HepG2 (cell line): ENCODE data around the gene CHN2. TPM values are rescaled to one million over a fixed set of nuclear protein-coding genes. Genes with fewer than 3 reads are reported as not detected.

Experiments used
- ATF1 ChIP-seq: IDR thresholded peaks from 2 replicates; pipeline ENCODE4 v1.6.1; 2016; ENCODE audit warnings: mild to moderate bottlenecking, control low read depth
- MIER3 ChIP-seq: IDR thresholded peaks from 2 replicates; pipeline ENCODE4 v1.6.1; 2016; ENCODE audit warnings: missing compliant biosample characterization, borderline replicate concordance
- NR2F1 ChIP-seq, 2 experiments: fragments of 450-650 bp in 1 of 2; formaldehyde crosslinking in 1 of 2; IDR thresholded peaks; 2 replicates each; pipeline versions ENCODE4 v1.5.0 to v1.6.1; 2016 to 2020; ENCODE audit warnings: mild to moderate bottlenecking in 1 of 2, missing compliant biosample characterization in 1 of 2, missing genetic modification reagents in 1 of 2, moderate library complexity in 1 of 2
- NR2F6 ChIP-seq, 2 experiments: IDR thresholded peaks; 2 replicates each; pipeline ENCODE4 v1.6.1; 2016; ENCODE audit warnings: antibody characterized with exemption in 1 of 2, mild to moderate bottlenecking in 1 of 2
- PATZ1 ChIP-seq: sonication (generic); formaldehyde crosslinking; IDR thresholded peaks from 2 replicates; pipeline ENCODE4 v1.4.0; 2020; ENCODE audit warnings: missing genetic modification reagents
- PPARG ChIP-seq: conservative IDR thresholded peaks from 2 replicates; pipeline ENCODE4 v1.6.1; 2016; ENCODE audit warnings: missing biosample characterization, missing genetic modification reagents
- SP5 ChIP-seq: IDR thresholded peaks from 2 replicates; pipeline ENCODE4 v1.6.1; 2016; ENCODE audit warnings: low read depth, borderline replicate concordance
- TOPORS ChIP-seq: sonication (generic); formaldehyde crosslinking; IDR thresholded peaks from 2 replicates; pipeline ENCODE4 v1.8.0; 2023; ENCODE audit warnings: mild to moderate bottlenecking, missing genetic modification reagents
- U2AF2 ChIP-seq: fragments of 200-400 bp; formaldehyde crosslinking; IDR thresholded peaks from 2 replicates; pipeline ENCODE4 v1.6.1; 2017; ENCODE audit warnings: low read depth, mild to moderate bottlenecking, low read length
- ZBTB26 ChIP-seq: IDR thresholded peaks from 2 replicates; pipeline ENCODE4 v1.6.1; 2016; ENCODE audit warnings: missing compliant biosample characterization, missing genetic modification reagents, borderline replicate concordance
- ZMYM3 ChIP-seq: sonication (generic); formaldehyde crosslinking; IDR thresholded peaks from 2 replicates; pipeline ENCODE4 v1.5.1; 2020; ENCODE audit warnings: mild to moderate bottlenecking, missing genetic modification reagents
- ZNF30 ChIP-seq: sonication (generic); formaldehyde crosslinking; IDR thresholded peaks from 2 replicates; pipeline ENCODE4 v1.5.0; 2020; ENCODE audit warnings: mild to moderate bottlenecking, missing genetic modification reagents
- ZNF644 ChIP-seq: IDR thresholded peaks from 2 replicates; pipeline ENCODE4 v1.6.1; 2016; ENCODE audit warnings: low read depth
- ZNF800 ChIP-seq: sonication (generic); formaldehyde crosslinking; IDR thresholded peaks from 2 replicates; pipeline ENCODE4 v1.4.0; 2020; ENCODE audit warnings: missing genetic modification reagents
- ZNF879 ChIP-seq: sonication (generic); formaldehyde crosslinking; IDR thresholded peaks from 2 replicates; pipeline ENCODE4 v1.8.1; 2023; ENCODE audit warnings: missing genetic modification reagents
- ZSCAN31 ChIP-seq: sonication (generic); formaldehyde crosslinking; IDR thresholded peaks from 2 replicates; pipeline ENCODE4 v1.5.0; 2020; ENCODE audit warnings: low read depth, mild to moderate bottlenecking, missing genetic modification reagents
- polyA plus RNA-seq, 8 experiments: library from polyadenylated mRNA; depleted of rRNA in 3 of 8; stranded (reverse) in 7 of 8; unstranded in 1 of 8; fragments of >200 nt; fragmentation: Illumina TruSeq in 4 of 8; extraction: Trizol in 4 of 8; gene quantifications; 2 replicates each; pipeline versions ENCODE4 v1.2.1 to v1.2.3, GENCODE V29; 2011 to 2016; ENCODE audit warnings: low read depth in 4 of 8, missing spikeins in 1 of 8, mixed read lengths in 1 of 8; ENCODE audit not compliant: insufficient read depth in 1 of 8
- total RNA-seq, 5 experiments: library from RNA; depleted of rRNA; stranded (reverse); fragments of >200 nt; fragmentation: Illumina TruSeq; extraction: Trizol; gene quantifications; 2 replicates each; pipeline ENCODE4 v1.2.3, GENCODE V29; 2016; ENCODE audit warnings: low read depth in 1 of 5
- TF ChIP-seq, protein P1 (sequence below): sonication (generic); formaldehyde crosslinking; IDR thresholded peaks from 2 replicates; pipeline ENCODE4 v1.5.1; 2020; ENCODE audit warnings: missing genetic modification reagents, mild to moderate bottlenecking, borderline replicate concordance
- TF ChIP-seq, protein P2 (sequence below): sonication (generic); formaldehyde crosslinking; IDR thresholded peaks from 2 replicates; pipeline ENCODE4 v1.8.0; 2022; ENCODE audit warnings: mild to moderate bottlenecking, missing genetic modification reagents, borderline replicate concordance
- TF ChIP-seq, protein P3 (sequence below): sonication (generic); formaldehyde crosslinking; IDR thresholded peaks from 2 replicates; pipeline ENCODE4 v1.4.0; 2020; ENCODE audit warnings: missing genetic modification reagents
- TF ChIP-seq, protein P4 (sequence below): sonication (generic); formaldehyde crosslinking; IDR thresholded peaks from 2 replicates; pipeline ENCODE4 v1.8.1; 2023; ENCODE audit warnings: mild to moderate bottlenecking, missing genetic modification reagents, borderline replicate concordance

Gene CHN2
- total and polyA plus RNA-seq, 2 of the 13 experiments (the other 11 are each of a cell fraction or from before 2014, with no cell fraction given), result 23.5 to 30.5 TPM

DNA sequence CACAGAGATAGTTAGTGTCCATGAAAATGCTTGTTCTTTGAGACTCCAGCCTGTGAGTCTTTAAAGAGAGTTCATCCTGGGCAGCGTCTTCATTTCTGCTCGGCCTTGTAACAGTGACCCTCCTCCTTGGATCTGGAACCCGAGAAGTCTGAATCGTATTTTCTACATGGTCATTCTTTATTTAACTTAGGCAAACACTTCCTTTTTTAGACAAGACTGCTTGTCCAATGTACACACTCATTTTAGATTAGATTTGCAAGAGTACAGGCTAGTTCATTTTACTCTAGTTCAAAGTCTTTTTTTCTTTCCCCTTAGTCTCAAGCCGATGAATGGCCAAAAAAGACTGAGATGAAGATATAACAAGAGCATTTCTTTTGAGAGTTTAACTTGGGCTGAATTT, 133.5 kb downstream of the CHN2 start (continued):
- no peak for TF ChIP-seq ZMYM3 (CRISPR knock-in tag)
- TF ChIP-seq PATZ1, result no peak
- no peak for TF ChIP-seq ZNF644 (CRISPR knock-in tag)
- TF ChIP-seq, protein P1, sequence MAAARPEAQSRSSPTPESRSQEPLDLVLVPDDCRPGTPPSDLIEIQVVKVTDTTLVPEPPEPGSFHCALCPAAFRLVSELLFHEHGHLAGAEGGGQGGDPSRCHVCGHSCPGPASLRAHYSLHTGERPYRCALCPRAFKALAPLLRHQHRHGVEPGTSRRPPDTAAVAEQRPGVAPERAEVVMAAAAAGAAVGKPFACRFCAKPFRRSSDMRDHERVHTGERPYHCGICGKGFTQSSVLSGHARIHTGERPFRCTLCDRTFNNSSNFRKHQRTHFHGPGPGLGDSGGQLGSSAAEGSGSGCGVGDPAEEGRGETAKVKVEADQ (CRISPR knock-in tag), result no peak
- TF ChIP-seq, protein P2, sequence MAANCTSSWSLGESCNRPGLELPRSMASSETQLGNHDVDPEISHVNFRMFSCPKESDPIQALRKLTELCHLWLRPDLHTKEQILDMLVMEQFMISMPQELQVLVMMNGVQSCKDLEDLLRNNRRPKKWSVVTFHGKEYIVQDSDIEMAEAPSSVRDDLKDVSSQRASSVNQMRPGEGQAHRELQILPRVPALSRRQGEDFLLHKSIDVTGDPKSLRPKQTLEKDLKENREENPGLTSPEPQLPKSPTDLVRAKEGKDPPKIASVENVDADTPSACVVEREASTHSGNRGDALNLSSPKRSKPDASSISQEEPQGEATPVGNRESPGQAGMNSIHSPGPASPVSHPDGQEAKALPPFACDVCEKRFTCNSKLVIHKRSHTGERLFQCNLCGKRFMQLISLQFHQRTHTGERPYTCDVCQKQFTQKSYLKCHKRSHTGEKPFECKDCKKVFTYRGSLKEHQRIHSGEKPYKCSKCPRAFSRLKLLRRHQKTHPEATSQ (CRISPR knock-in tag), result no peak
- 0 out of 2 replicates have a peak, but pooled peaks have one; percentile 28 for TF ChIP-seq ZBTB26 (CRISPR knock-in tag)
- no peak for TF ChIP-seq ZNF879
- TF ChIP-seq, protein P3, sequence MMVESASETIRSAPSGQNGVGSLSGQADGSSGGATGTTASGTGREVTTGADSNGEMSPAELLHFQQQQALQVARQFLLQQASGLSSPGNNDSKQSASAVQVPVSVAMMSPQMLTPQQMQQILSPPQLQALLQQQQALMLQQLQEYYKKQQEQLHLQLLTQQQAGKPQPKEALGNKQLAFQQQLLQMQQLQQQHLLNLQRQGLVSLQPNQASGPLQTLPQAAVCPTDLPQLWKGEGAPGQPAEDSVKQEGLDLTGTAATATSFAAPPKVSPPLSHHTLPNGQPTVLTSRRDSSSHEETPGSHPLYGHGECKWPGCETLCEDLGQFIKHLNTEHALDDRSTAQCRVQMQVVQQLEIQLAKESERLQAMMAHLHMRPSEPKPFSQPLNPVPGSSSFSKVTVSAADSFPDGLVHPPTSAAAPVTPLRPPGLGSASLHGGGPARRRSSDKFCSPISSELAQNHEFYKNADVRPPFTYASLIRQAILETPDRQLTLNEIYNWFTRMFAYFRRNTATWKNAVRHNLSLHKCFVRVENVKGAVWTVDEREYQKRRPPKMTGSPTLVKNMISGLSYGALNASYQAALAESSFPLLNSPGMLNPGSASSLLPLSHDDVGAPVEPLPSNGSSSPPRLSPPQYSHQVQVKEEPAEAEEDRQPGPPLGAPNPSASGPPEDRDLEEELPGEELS (CRISPR knock-in tag), result peak; percentile 46
- TF ChIP-seq NR2F1 (CRISPR knock-in tag; IDR thresholded peaks at IDR 0.05), result no peak
- no peak for TF ChIP-seq TOPORS (CRISPR knock-in tag)
- TF ChIP-seq MIER3 (CRISPR knock-in tag), result no peak
- TF ChIP-seq PPARG (CRISPR knock-in tag), result peak; percentile 38; the same call in 1 of the 2 replicates
- no peak for TF ChIP-seq ZNF30 (CRISPR knock-in tag)
- TF ChIP-seq ZSCAN31, result no peak
- TF ChIP-seq, protein P4, sequence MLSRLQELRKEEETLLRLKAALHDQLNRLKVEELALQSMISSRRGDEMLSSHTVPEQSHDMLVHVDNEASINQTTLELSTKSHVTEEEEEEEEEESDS (CRISPR knock-in tag), result no peak
- TF ChIP-seq SP5 (CRISPR knock-in tag), result 0 out of 2 replicates have a peak, but pooled peaks have one; percentile 13
- no peak for TF ChIP-seq ZNF800 (CRISPR knock-in tag)
- no peak for TF ChIP-seq U2AF2
- no peak for TF ChIP-seq NR2F6 (IDR thresholded peaks at IDR 0.05)
- 0 out of 2 replicates have a peak, but pooled peaks have one; percentile 16 for TF ChIP-seq NR2F6 (CRISPR knock-in tag; IDR thresholded peaks at IDR 0.05)
- no peak for TF ChIP-seq ATF1
